Measurements from ENCODE around the gene LY6G5B.

LY6G5B gene

GRCh38 chr6:31721351-31722020 is 51.7 kb downstream of the LY6G5B start, which contains the start of gene LY6G6C:
Gene LY6G6C (minus strand): TSS chr6:31721746. CDS start chr6:31721679, 67 bp downstream.
- H4K20me1 ChIP-seq: peaks cover 23% of the 10 kb centered on the region
- no peak within 1 kb of the TSS for H3K9ac ChIP-seq
- H3K27me3 ChIP-seq: no peaks in the 10 kb centered on the region
- peaks cover 53% of the 10 kb centered on the region for H3K4me1 ChIP-seq
- H3K36me3 ChIP-seq: peaks cover 19% of the 10 kb centered on the region
- H3K27ac ChIP-seq: peak within 1 kb of the TSS; percentile 66; the same call in 1 of the 2 replicates
- H3K4me3 ChIP-seq: no peak within 1 kb of the TSS
- H3K9me3 ChIP-seq: no peaks in the 10 kb centered on the region
- no peak for TF ChIP-seq Cebpa-rat (IDR thresholded peaks at IDR 0.05)
- peak within 1 kb of the TSS; percentile 99 for H3K4me2 ChIP-seq

DNA sequence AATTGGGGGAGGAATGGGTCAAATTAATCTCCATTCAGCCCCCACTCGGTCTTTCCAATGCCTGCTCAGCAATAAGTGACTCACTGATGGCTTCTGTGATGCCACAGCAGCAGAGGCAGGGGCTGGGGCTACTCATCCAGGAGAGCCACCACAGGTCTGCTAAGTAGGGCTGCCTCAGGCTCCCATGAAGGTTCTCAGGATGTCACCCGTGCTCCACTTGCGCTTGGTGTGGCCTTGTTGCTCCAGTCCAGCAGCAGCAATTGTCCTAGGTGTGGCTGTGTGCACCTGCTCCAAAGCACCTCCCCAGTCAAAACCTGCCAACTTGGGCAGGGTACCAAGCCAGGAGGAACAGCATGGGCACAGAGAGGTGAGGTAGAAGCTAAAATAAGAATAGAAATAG is 52.4 kb downstream of the LY6G5B start:
- no peaks in the 10 kb centered on the region for H3K27me3 ChIP-seq
- no peak for TF ChIP-seq Cebpa-rat (IDR thresholded peaks at IDR 0.05)
- peaks cover 26% of the 10 kb centered on the region for H3K36me3 ChIP-seq

More for the DNA sequence above, 52.4 kb downstream of the LY6G5B start:
- H3K4me1 ChIP-seq: peaks cover 60% of the 10 kb centered on the region
- H3K9me3 ChIP-seq: no peaks in the 10 kb centered on the region
- H3K9ac ChIP-seq: no peak overlapping the region
- peak overlapping the region; percentile 99; the same call in 1 of the 2 replicates for H3K4me2 ChIP-seq
- H3K4me3 ChIP-seq: no peak overlapping the region
- H3K27ac ChIP-seq: no peak overlapping the region
- H4K20me1 ChIP-seq: peaks cover 30% of the 10 kb centered on the region

All from BLaER1 (cell line).